Hematopoietic multipotent progenitor cell treated with erythropoietin and hydrocortisone succinate and interleukin-3 and kit ligand, for 8 days (in vitro differentiated cells): ENCODE data around the gene SEC11A.

Experiments
- DNase-seq: peaks from one replicate; pipeline ENCODE4 v3.0.0-alpha.2; 2015

SEC11A gene

DNA sequence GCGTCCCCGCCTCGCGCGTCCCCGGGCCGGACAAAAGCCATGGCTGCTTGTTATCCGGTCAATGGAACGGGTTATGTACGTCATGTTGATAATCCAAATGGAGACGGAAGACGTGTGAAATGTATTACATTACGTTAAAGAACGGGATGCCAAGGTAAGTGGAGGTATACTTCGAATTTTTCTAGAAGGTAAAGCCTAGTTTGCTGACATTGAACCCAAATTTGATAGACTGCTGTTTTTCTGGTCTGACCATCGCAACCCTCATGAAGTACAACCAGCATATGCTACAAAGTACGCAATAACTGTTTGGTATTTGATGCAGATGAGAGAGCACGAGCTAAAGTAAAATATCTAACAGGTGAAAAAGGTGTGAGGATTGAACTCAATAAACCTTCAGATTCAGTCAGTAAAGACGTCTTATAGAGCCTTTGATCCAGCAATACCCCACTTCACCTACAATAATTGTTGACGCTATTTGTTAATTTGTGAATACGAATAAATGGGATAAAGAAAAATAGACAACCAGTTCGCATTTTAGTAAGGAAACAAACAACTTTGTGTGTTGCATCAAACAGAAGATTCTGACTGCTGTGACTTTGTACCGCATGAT is 81.6 kb downstream of the SEC11A start:
- peak; percentile 25 for DNase-seq

GRCh38 chr15:84633311-84634227 is 82.4 kb downstream of the SEC11A start:
- DNase-seq = peak; percentile 81

DNA sequence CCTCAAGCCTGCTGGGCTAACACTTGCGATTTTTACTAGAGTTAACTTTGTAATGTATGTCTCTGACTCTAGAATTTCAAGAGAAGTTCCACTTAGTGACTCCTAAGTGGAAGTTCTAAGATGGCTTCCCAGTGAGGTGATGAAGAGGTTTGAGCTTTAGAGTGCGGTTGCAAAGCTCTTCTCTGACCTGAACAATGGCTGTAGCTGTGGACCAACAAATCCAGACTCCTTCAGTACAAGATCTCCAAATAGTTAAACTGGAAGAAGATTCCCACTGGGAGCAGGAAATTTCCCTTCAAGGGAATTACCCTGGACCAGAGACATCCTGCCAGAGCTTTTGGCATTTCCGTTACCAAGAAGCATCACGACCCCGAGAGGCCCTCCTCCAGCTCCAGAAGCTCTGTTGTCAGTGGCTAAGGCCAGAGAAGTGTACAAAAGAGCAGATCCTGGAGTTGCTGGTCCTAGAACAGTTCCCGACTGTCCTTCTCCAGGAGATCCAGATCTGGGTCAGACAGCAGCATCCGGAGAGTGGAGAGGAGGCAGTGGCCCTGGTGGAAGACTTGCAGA is 84.2 kb downstream of the SEC11A start:
- peak; percentile 27 for DNase-seq

DNA sequence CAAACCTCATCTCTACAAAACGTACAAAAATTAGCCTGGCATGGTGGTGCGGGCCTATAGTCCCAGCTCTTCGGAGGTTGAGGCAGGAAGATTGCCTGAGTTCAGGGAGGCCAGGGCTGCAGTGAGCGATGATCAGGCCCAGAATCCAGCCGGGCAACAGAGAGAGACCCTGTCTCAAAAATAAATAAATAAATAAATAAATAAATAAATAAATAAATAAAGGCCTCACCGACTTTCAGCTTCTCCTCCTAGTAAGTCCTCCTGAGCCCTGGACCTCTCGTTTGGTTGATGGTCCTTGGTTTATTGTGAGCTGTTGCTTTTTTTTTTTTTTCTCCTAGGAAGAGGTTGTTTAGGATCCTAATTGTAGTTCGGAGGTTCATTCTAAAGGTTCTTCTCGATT is 86.9 kb downstream of the SEC11A start:
- DNase-seq = no peak

- peak; percentile 61 for DNase-seq
Observed at GRCh38 chr15:84625123-84625522, 90.8 kb downstream of the SEC11A start.

- DNase-seq = no peak
Observed at GRCh38 chr15:84624359-84624758, 91.6 kb downstream of the SEC11A start.

GRCh38 chr15:84621358-84621979 is 94.5 kb downstream of the SEC11A start:
- no peak for DNase-seq

GRCh38 chr15:84620626-84621025 is 95.3 kb downstream of the SEC11A start:
- no peak for DNase-seq
